ENCODE results near the gene KBTBD8.

GRCh38 chr3:66998904-66999235 lies 763 bp downstream of the KBTBD8 start:
- TF ChIP-seq CTCF (IDR thresholded peaks at IDR 0.05; ENCODE audit: low read depth, low read length) (no peak), POLR2A (IDR thresholded peaks at IDR 0.05; ENCODE audit: extremely low read depth, insufficient read length) (no peak), MYC (IDR thresholded peaks at IDR 0.05; ENCODE audit: low read depth, low read length) (no peak)
